ENCODE measurements around the gene GET4.
"Not testable (repeated sequence)": the region's sequence is repeated elsewhere in the genome, so short reads cannot be mapped to it uniquely, and the experiment has no call there.

GET4 gene

GRCh38 chr7:914521-915194 lies 38.3 kb downstream of the GET4 start:
- no peak for DNase-seq (ENCODE audit: low spot score)
- no peak for FAIRE-seq

GRCh38 chr7:915291-916218 lies 39.2 kb downstream of the GET4 start:
- no peak for DNase-seq (ENCODE audit: low spot score)
- no peak for FAIRE-seq

- FAIRE-seq (peak; percentile 76), DNase-seq (ENCODE audit: low spot score) (peak; percentile 64)
Observed at GRCh38 chr7:916291-916941, 40.1 kb downstream of the GET4 start.

- DNase-seq (ENCODE audit: low spot score) = no peak
Observed at GRCh38 chr7:917255-918117, 41.1 kb downstream of the GET4 start.

GRCh38 chr7:918118-918425 lies 41.7 kb downstream of the GET4 start:
- DNase-seq (ENCODE audit: low spot score) (no peak), FAIRE-seq (no peak)

More at GRCh38 chr7:917255-918117, 41.1 kb downstream of the GET4 start:
- FAIRE-seq = no peak

GRCh38 chr7:918441-919113 lies 42.2 kb downstream of the GET4 start:
- DNase-seq (ENCODE audit: low spot score) (no peak), FAIRE-seq (peak; percentile 37)

GRCh38 chr7:919114-919442 lies 42.7 kb downstream of the GET4 start:
- no peak for DNase-seq (ENCODE audit: low spot score)

GRCh38 chr7:919924-920341 lies 43.6 kb downstream of the GET4 start:
- DNase-seq (ENCODE audit: low spot score) = no peak
- no peak for FAIRE-seq

More at GRCh38 chr7:919114-919442, 42.7 kb downstream of the GET4 start:
- no peak for FAIRE-seq

- FAIRE-seq (no peak), DNase-seq (ENCODE audit: low spot score) (peak; percentile 49)
Observed at GRCh38 chr7:920351-921070, 44.2 kb downstream of the GET4 start.

- no peak for DNase-seq (ENCODE audit: low spot score)
- FAIRE-seq = no peak
Observed at GRCh38 chr7:921071-921461, 44.7 kb downstream of the GET4 start.

GRCh38 chr7:921581-922333 lies 45.4 kb downstream of the GET4 start:
- no peak for DNase-seq (ENCODE audit: low spot score)
- peak; percentile 9 for FAIRE-seq

- DNase-seq (ENCODE audit: low spot score) (no peak), FAIRE-seq (peak; percentile 42)
Observed at GRCh38 chr7:922334-923107, 46.2 kb downstream of the GET4 start.

GRCh38 chr7:923108-924041 lies 47.0 kb downstream of the GET4 start:
- peak; percentile 87 for DNase-seq (ENCODE audit: low spot score)
- peak; percentile 53 for FAIRE-seq

GRCh38 chr7:924042-924441 lies 47.7 kb downstream of the GET4 start:
- FAIRE-seq; DNase-seq (ENCODE audit: low spot score): not testable (repeated sequence)

- peak; percentile 78 for FAIRE-seq
- peak; percentile 61 for DNase-seq (ENCODE audit: low spot score)
Observed at GRCh38 chr7:924541-925231, 48.3 kb downstream of the GET4 start.

- no peak for DNase-seq (ENCODE audit: low spot score)
- peak; percentile 40 for FAIRE-seq
Observed at GRCh38 chr7:925601-926000, 49.2 kb downstream of the GET4 start.
